Stomach (tissue), 9 donors: ENCODE data around the gene PKIB. TPM values are rescaled to one million over a fixed set of nuclear protein-coding genes. Genes with fewer than 3 reads are reported as not detected.

Source experiments
- DNase-seq, 2 donors: peaks; one replicate each; pipeline versions ENCODE4 v3.0.0 to v3.0.0-alpha.2; 2013 to 2019
- H3K27ac ChIP-seq, 5 donors: fragments of 200-600 bp in 4 of 5; sonication (generic) in 4 of 5; one replicate each; pipeline ENCODE4 v1.5.1; 2013 to 2019; ENCODE audit warnings: mild to moderate bottlenecking in 1 of 5, moderate library complexity in 1 of 5
- H3K27me3 ChIP-seq, 3 donors: fragments of 200-600 bp; sonication (generic); one replicate each; pipeline ENCODE4 v1.5.1; 2017 to 2019; ENCODE audit warnings: mixed run types in 1 of 3
- H3K36me3 ChIP-seq, 4 donors: fragments of 200-600 bp; sonication (generic); 1 replicate in 3 of 4; 2 replicates in 1 of 4; pipeline ENCODE4 v1.5.1; 2016 to 2019
- H3K4me1 ChIP-seq, 4 donors: fragments of 200-600 bp; sonication (generic); one replicate each; pipeline ENCODE4 v1.5.1; 2016 to 2019
- H3K4me3 ChIP-seq, 4 donors: fragments of 200-600 bp; sonication (generic) in 3 of 4; one replicate each; pipeline ENCODE4 v1.5.1; 2016 to 2019; ENCODE audit warnings: mild to moderate bottlenecking in 1 of 4
- H3K9me3 ChIP-seq, 4 donors: fragments of 200-600 bp; sonication (generic); one replicate each; pipeline ENCODE4 v1.5.1; 2016 to 2019
- CTCF ChIP-seq, 7 experiments: fragments of 450-650 bp in 4 of 7; fragments of 200-600 bp in 3 of 7; sonication (generic) in 3 of 7; IDR thresholded peaks; one replicate each; pipeline ENCODE4 v1.5.1; 2016 to 2019; ENCODE audit warnings: antibody characterized with exemption in 7 of 7, control low read depth in 2 of 7, mild to moderate bottlenecking in 1 of 7
- EP300 ChIP-seq: sonication (generic); formaldehyde crosslinking; IDR thresholded peaks from one replicate; pipeline ENCODE4 v1.6.1; 2017; ENCODE audit warnings: antibody characterized with exemption
- POLR2A ChIP-seq, 4 donors: fragments of 450-650 bp; IDR thresholded peaks; one replicate each; pipeline ENCODE4 v1.6.1; 2016; ENCODE audit warnings: antibody characterized with exemption in 4 of 4, control low read depth in 2 of 4, mild to moderate bottlenecking in 1 of 4, moderate library complexity in 1 of 4
- POLR2AphosphoS5 ChIP-seq, 3 donors: sonication (generic); formaldehyde crosslinking; IDR thresholded peaks; one replicate each; pipeline ENCODE4 v1.6.1; 2016; ENCODE audit warnings: antibody characterized with exemption in 3 of 3
- WGBS, 5 donors: extraction: QIAGEN DNeasy Blood & Tissue Kit in 3 of 5; methylation state at CpG; one replicate each; pipeline versions ENCODE4 v1.1.5 to v1.1.7; 2013 to 2018; 5-methylcytosine and 5-hydroxymethylcytosine counted together
- intact Hi-C: fragments of 100-400 bp; cut with DNase I; formaldehyde crosslinking; loops from one replicate; pipeline ENCODE4 v1.15.1; 2023; ENCODE audit warnings: low total_unique reads
- polyA plus RNA-seq, 3 donors: library from polyadenylated mRNA; stranded (reverse); fragments of 200-250 nt; gene quantifications; one replicate each; pipeline ENCODE4 v1.2.3, GENCODE V29; 2013
- total RNA-seq, 5 donors: library from RNA; depleted of rRNA; stranded (reverse); fragments of >200 nt; gene quantifications; one replicate each; pipeline versions ENCODE4 v1.1.0 to v1.2.3, GENCODE V29; 2014 to 2016
- donor health status: healthy with polysubstance abuse.
- donor health status: Bipolar disorder and iron deficiency.
- donor health status: healthy.

Gene PKIB
- total and polyA plus RNA-seq, 8 donors, result 7.6 to 128 (median 26.4) TPM

GRCh38 chr6:122676146-122676545 is 65.9 kb downstream of the PKIB start:
- 98 to 100% (median 100%) methylated on average over 1 of the region's 1 CpG; no CpG with 5 or more reads in 1 of the 5 donors for WGBS, 5 donors
- no peak for DNase-seq
- no peak overlapping the region for H3K27ac ChIP-seq
- no peaks in the 10 kb centered on the region for H3K9me3 ChIP-seq
- no peak overlapping the region for H3K4me3 ChIP-seq
- TF ChIP-seq POLR2AphosphoS5 (IDR thresholded peaks at IDR 0.05), result no peak
- H3K27me3 ChIP-seq, result no peaks in the 10 kb centered on the region
- H3K4me1 ChIP-seq, result no peaks in the 10 kb centered on the region
- no peaks in the 10 kb centered on the region for H3K36me3 ChIP-seq
- intact Hi-C loops, result no loop called here

GRCh38 chr6:122676688-122677087 is 66.5 kb downstream of the PKIB start:
- DNase-seq, result no peak
- H3K4me3 ChIP-seq, result no peak overlapping the region
- TF ChIP-seq CTCF (IDR thresholded peaks at IDR 0.05) (no peak), POLR2A (IDR thresholded peaks at IDR 0.05) (no peak), POLR2AphosphoS5 (IDR thresholded peaks at IDR 0.05) (no peak)
- no peaks in the 10 kb centered on the region for H3K36me3 ChIP-seq
- intact Hi-C loops, result no loop called here
- no peaks in the 10 kb centered on the region for H3K27me3 ChIP-seq
- 65 to 73% (median 69%) methylated on average over 2 of the region's 2 CpGs for WGBS, 5 donors
- no peak overlapping the region for H3K27ac ChIP-seq
- no peaks in the 10 kb centered on the region for H3K9me3 ChIP-seq
- H3K4me1 ChIP-seq, result no peaks in the 10 kb centered on the region

GRCh38 chr6:122677406-122677805 is 67.2 kb downstream of the PKIB start:
- intact Hi-C loops, result no loop called here
- TF ChIP-seq CTCF (IDR thresholded peaks at IDR 0.05), result no peak
- TF ChIP-seq EP300, result no peak
- no peak for TF ChIP-seq POLR2A (IDR thresholded peaks at IDR 0.05)
- no peak for TF ChIP-seq POLR2AphosphoS5 (IDR thresholded peaks at IDR 0.05)
- Histone ChIP-seq H3K4me3 (no peak overlapping the region), H3K4me1 (no peaks in the 10 kb centered on the region), H3K9me3 (no peaks in the 10 kb centered on the region), H3K27me3 (no peaks in the 10 kb centered on the region), H3K36me3 (no peaks in the 10 kb centered on the region), H3K27ac (no peak overlapping the region)
- 90 to 100% (median 94%) methylated on average over 1 of the region's 1 CpG for WGBS, 5 donors
- DNase-seq, result no peak

GRCh38 chr6:122678841-122679240 is 68.6 kb downstream of the PKIB start:
- H3K27ac ChIP-seq, result no peak overlapping the region
- TF ChIP-seq POLR2A (IDR thresholded peaks at IDR 0.05) (no peak), POLR2AphosphoS5 (IDR thresholded peaks at IDR 0.05) (no peak), EP300 (no peak), CTCF (IDR thresholded peaks at IDR 0.05) (no peak)
- intact Hi-C loops, result no loop called here
- H3K4me1 ChIP-seq, result no peaks in the 10 kb centered on the region
- H3K27me3 ChIP-seq, result no peaks in the 10 kb centered on the region
- H3K4me3 ChIP-seq, result no peak overlapping the region
- 69 to 83% (median 77%) methylated on average over 3 of the region's 3 CpGs for WGBS, 5 donors
- H3K9me3 ChIP-seq, result no peaks in the 10 kb centered on the region
- no peak for DNase-seq
- no peaks in the 10 kb centered on the region for H3K36me3 ChIP-seq

GRCh38 chr6:122681705-122682104 is 71.5 kb downstream of the PKIB start:
- intact Hi-C loops, result no loop called here
- Histone ChIP-seq H3K27me3 (no peaks in the 10 kb centered on the region), H3K36me3 (no peaks in the 10 kb centered on the region), H3K4me1 (no peaks in the 10 kb centered on the region), H3K9me3 (no peaks in the 10 kb centered on the region), H3K27ac (no peak overlapping the region), H3K4me3 (no peak overlapping the region)
- 87 to 96% (median 92%) methylated on average over 3 of the region's 3 CpGs for WGBS, 5 donors
- TF ChIP-seq EP300 (no peak), CTCF (IDR thresholded peaks at IDR 0.05) (no peak), POLR2AphosphoS5 (IDR thresholded peaks at IDR 0.05) (no peak), POLR2A (IDR thresholded peaks at IDR 0.05) (no peak)
- no peak for DNase-seq
